Upper lobe of right lung (tissue), 1 donor: ENCODE data around the gene FXR1. TPM values are rescaled to one million over a fixed set of nuclear protein-coding genes. Genes with fewer than 3 reads are reported as not detected.
"Not testable (repeated sequence)": the region's sequence is repeated elsewhere in the genome, so short reads cannot be mapped to it uniquely, and the experiment has no call there.

Experiments used
- ATAC-seq: fragments of 200-7000 bp; cut with Tn5 transposase; one replicate; pipeline ENCODE4 v1.9.1; 2020; ENCODE audit warnings: mild to moderate bottlenecking, moderate library complexity
- DNase-seq: peaks from one replicate; pipeline ENCODE4 v3.0.0-alpha.2; 2020
- H3K27ac ChIP-seq: fragments of 200-600 bp; one replicate; pipeline ENCODE4 v1.8.0; 2022
- H3K27me3 ChIP-seq: fragments of 200-600 bp; one replicate; pipeline ENCODE4 v1.8.0; 2022; ENCODE audit warnings: mild to moderate bottlenecking
- H3K36me3 ChIP-seq: fragments of 200-600 bp; one replicate; pipeline ENCODE4 v1.8.0; 2022
- H3K4me1 ChIP-seq: fragments of 200-600 bp; one replicate; pipeline ENCODE4 v1.8.0; 2022
- H3K4me3 ChIP-seq: fragments of 200-600 bp; one replicate; pipeline ENCODE4 v1.8.0; 2022; ENCODE audit warnings: mild to moderate bottlenecking
- H3K9me3 ChIP-seq: fragments of 200-600 bp; one replicate; pipeline ENCODE4 v1.8.0; 2022
- intact Hi-C: fragments of 100-400 bp; cut with DNase I; formaldehyde crosslinking; loops from one replicate; pipeline ENCODE4 v1.11.0; 2022
- total RNA-seq: library from RNA; stranded (reverse); fragmentation: NEBNext Ultra II Directional; extraction: Animal tissue kit (Norgen Biotek cat#: 25700); gene quantifications from one replicate; pipeline ENCODE4 v1.2.1, GENCODE V29; 2021
- TF ChIP-seq, protein P1 (sequence below): fragments of 200-600 bp; IDR thresholded peaks from one replicate; pipeline ENCODE4 v1.8.0; 2022; ENCODE audit warnings: antibody characterized with exemption
- donor health status: DM: no; HTN: yes; CAD: no; lungs with severe emphysema.

The FXR1 gene
- total RNA-seq, 1 donor from 2014 or later, result 97.3 TPM

- no peak overlapping the region for H3K4me3 ChIP-seq
- H3K27me3 ChIP-seq, result no peaks in the 10 kb centered on the region
- H3K4me1 ChIP-seq, result no peaks in the 10 kb centered on the region
- intact Hi-C loops, result no loop called here
- H3K27ac ChIP-seq, result no peak overlapping the region
- H3K9me3 ChIP-seq, result no peaks in the 10 kb centered on the region
- H3K36me3 ChIP-seq, result no peaks in the 10 kb centered on the region
- ATAC-seq, result no peak
- DNase-seq, result no peak
- TF ChIP-seq, protein P1, sequence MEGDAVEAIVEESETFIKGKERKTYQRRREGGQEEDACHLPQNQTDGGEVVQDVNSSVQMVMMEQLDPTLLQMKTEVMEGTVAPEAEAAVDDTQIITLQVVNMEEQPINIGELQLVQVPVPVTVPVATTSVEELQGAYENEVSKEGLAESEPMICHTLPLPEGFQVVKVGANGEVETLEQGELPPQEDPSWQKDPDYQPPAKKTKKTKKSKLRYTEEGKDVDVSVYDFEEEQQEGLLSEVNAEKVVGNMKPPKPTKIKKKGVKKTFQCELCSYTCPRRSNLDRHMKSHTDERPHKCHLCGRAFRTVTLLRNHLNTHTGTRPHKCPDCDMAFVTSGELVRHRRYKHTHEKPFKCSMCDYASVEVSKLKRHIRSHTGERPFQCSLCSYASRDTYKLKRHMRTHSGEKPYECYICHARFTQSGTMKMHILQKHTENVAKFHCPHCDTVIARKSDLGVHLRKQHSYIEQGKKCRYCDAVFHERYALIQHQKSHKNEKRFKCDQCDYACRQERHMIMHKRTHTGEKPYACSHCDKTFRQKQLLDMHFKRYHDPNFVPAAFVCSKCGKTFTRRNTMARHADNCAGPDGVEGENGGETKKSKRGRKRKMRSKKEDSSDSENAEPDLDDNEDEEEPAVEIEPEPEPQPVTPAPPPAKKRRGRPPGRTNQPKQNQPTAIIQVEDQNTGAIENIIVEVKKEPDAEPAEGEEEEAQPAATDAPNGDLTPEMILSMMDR, result no peak
Measured at GRCh38 chr3:180996415-180996932, 84.0 kb downstream of the FXR1 start.

GRCh38 chr3:181002331-181002730, 89.9 kb downstream of the FXR1 start:
- H3K27me3 ChIP-seq, H3K4me3 ChIP-seq, H3K27ac ChIP-seq, H3K36me3 ChIP-seq, ATAC-seq, H3K4me1 ChIP-seq, DNase-seq, intact Hi-C loops, H3K9me3 ChIP-seq: not testable (repeated sequence)

- ATAC-seq, H3K27ac ChIP-seq, H3K4me1 ChIP-seq, H3K4me3 ChIP-seq, H3K27me3 ChIP-seq, DNase-seq, intact Hi-C loops, H3K36me3 ChIP-seq, H3K9me3 ChIP-seq: not testable (repeated sequence)
Measured at GRCh38 chr3:181003469-181003868, 91.0 kb downstream of the FXR1 start.

GRCh38 chr3:181006541-181006940, 94.1 kb downstream of the FXR1 start:
- DNase-seq (no peak), ATAC-seq (no peak)
- Histone ChIP-seq H3K36me3 (no peaks in the 10 kb centered on the region), H3K27ac (no peak overlapping the region), H3K4me3 (no peak overlapping the region), H3K27me3 (no peaks in the 10 kb centered on the region), H3K4me1 (no peaks in the 10 kb centered on the region), H3K9me3 (no peaks in the 10 kb centered on the region)
- intact Hi-C loops, result no loop called here
- TF ChIP-seq, protein P1, result no peak

DNA sequence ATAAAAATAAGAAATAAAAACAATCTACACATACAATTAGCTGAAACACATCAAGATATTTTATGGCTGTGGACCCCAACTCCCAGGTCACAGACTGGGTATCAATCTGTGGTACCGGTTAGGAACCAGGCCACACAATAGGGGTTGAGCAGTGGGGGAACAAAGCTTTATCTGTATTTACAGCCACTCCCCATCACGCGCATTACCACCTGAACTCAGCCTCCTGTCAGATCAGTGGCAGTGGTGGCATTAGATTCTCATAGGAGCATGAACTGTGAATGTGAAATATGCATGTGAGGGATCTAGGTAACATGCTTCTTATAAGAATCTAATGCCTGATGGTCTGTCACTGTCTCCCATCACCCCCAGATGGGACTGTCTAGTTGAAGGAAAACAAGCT, 94.8 kb downstream of the FXR1 start:
- no peak overlapping the region for H3K4me3 ChIP-seq
- no peaks in the 10 kb centered on the region for H3K4me1 ChIP-seq
- no peaks in the 10 kb centered on the region for H3K27me3 ChIP-seq
- DNase-seq (no peak), ATAC-seq (no peak)
- no peak overlapping the region for H3K27ac ChIP-seq
- H3K36me3 ChIP-seq, result no peaks in the 10 kb centered on the region
- H3K9me3 ChIP-seq, result no peaks in the 10 kb centered on the region
- intact Hi-C loops, result no loop called here
- TF ChIP-seq, protein P1, result no peak

DNA sequence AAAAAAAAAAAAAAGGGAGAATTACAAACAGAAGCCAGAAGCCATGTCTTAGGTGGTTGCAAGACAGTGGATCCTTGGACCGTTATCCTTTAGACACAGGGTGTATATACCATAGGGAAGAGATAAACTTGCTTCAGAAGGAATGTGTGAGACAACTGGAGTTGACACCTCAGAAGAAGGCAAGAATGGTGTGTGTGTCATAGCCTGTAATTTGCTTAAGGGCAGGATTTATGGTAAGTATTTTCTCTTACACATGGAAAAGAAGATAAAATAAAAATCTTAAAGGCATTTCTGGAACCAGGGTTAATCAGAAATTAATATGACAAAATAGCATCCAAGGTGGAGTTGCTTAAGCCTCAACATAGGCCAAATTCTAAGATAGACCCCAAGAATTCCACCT, 96.3 kb downstream of the FXR1 start:
- TF ChIP-seq, protein P1, result no peak
- Histone ChIP-seq H3K9me3 (no peaks in the 10 kb centered on the region), H3K4me1 (no peaks in the 10 kb centered on the region), H3K27ac (no peak overlapping the region), H3K36me3 (no peaks in the 10 kb centered on the region), H3K27me3 (no peaks in the 10 kb centered on the region), H3K4me3 (no peak overlapping the region)
- DNase-seq, result no peak
- no peak for ATAC-seq
- intact Hi-C loops, result no loop called here

GRCh38 chr3:181009225-181009624, 96.8 kb downstream of the FXR1 start:
- Histone ChIP-seq H3K36me3 (no peaks in the 10 kb centered on the region), H3K4me3 (no peak overlapping the region), H3K27me3 (no peaks in the 10 kb centered on the region), H3K27ac (no peak overlapping the region), H3K9me3 (no peaks in the 10 kb centered on the region), H3K4me1 (no peaks in the 10 kb centered on the region)
- ATAC-seq (no peak), DNase-seq (no peak)
- intact Hi-C loops, result no loop called here
- TF ChIP-seq, protein P1, result no peak
